GM21360 (cell line): ENCODE results near the gene BMPR1A.

Experiments used
- ATAC-seq: cut with Tn5 transposase; IDR thresholded peaks from one replicate; pipeline ENCODE4 v1.9.1; 2021; ENCODE audit warnings: mild to moderate bottlenecking, moderate library complexity; ENCODE audit not compliant: unreplicated experiment

BMPR1A gene

GRCh38 chr10:86799188-86799845 is 42.9 kb downstream of the BMPR1A start:
- ATAC-seq: no peak

- no peak for ATAC-seq
Measured at GRCh38 chr10:86801995-86802394, 45.6 kb downstream of the BMPR1A start.

- ATAC-seq: no peak
Measured at GRCh38 chr10:86802473-86803108, 46.2 kb downstream of the BMPR1A start.

- no peak for ATAC-seq
Measured at GRCh38 chr10:86803156-86803555, 46.7 kb downstream of the BMPR1A start.

GRCh38 chr10:86804805-86805204 is 48.4 kb downstream of the BMPR1A start:
- ATAC-seq: no peak

- ATAC-seq: no peak
Measured at GRCh38 chr10:86813101-86813500, 56.7 kb downstream of the BMPR1A start.

GRCh38 chr10:86813982-86814381 is 57.6 kb downstream of the BMPR1A start:
- ATAC-seq: no peak

GRCh38 chr10:86815035-86815617 is 58.7 kb downstream of the BMPR1A start:
- no peak for ATAC-seq

GRCh38 chr10:86815640-86816039 is 59.2 kb downstream of the BMPR1A start:
- no peak for ATAC-seq

- no peak for ATAC-seq
Measured at GRCh38 chr10:86817246-86817645, 60.8 kb downstream of the BMPR1A start.

GRCh38 chr10:86819567-86819966 is 63.1 kb downstream of the BMPR1A start:
- no peak for ATAC-seq

GRCh38 chr10:86820509-86820908 is 64.1 kb downstream of the BMPR1A start:
- ATAC-seq: no peak

- ATAC-seq: no peak
Measured at GRCh38 chr10:86821388-86821999, 65.1 kb downstream of the BMPR1A start.

GRCh38 chr10:86823565-86823964 is 67.1 kb downstream of the BMPR1A start:
- no peak for ATAC-seq

GRCh38 chr10:86824151-86824550 is 67.7 kb downstream of the BMPR1A start:
- no peak for ATAC-seq

GRCh38 chr10:86825366-86825765 is 68.9 kb downstream of the BMPR1A start:
- ATAC-seq: no peak

GRCh38 chr10:86827639-86828038 is 71.2 kb downstream of the BMPR1A start:
- no peak for ATAC-seq

GRCh38 chr10:86828145-86828544 is 71.7 kb downstream of the BMPR1A start:
- no peak for ATAC-seq

GRCh38 chr10:86829472-86829871 is 73.1 kb downstream of the BMPR1A start:
- no peak for ATAC-seq

GRCh38 chr10:86830043-86830591 is 73.7 kb downstream of the BMPR1A start:
- ATAC-seq: no peak

- no peak for ATAC-seq
Measured at GRCh38 chr10:86833969-86834368, 77.5 kb downstream of the BMPR1A start.

GRCh38 chr10:86836044-86836443 is 79.6 kb downstream of the BMPR1A start:
- no peak for ATAC-seq
